22Rv1 (cell line): ENCODE measurements around the gene B9D1.

Experiments
- CTCF ChIP-seq: fragments of 450-650 bp; IDR thresholded peaks from 2 replicates; pipeline ENCODE4 v1.5.1; 2017; ENCODE audit warnings: mild to moderate bottlenecking
- ZFX ChIP-seq: fragments of 450-650 bp; IDR thresholded peaks from 2 replicates; pipeline ENCODE4 v1.6.1; 2017; ENCODE audit warnings: antibody characterized with exemption, borderline replicate concordance

- TF ChIP-seq CTCF (no peak), ZFX (no peak)
Observed at GRCh38 chr17:19319771-19320505, 42.6 kb downstream of the B9D1 start.
